ENCODE results near the gene WHRN.

- TF ChIP-seq EZH2 (IDR thresholded peaks at IDR 0.05; ENCODE audit: low read depth) = no peak
- TF ChIP-seq CTCF (conservative IDR thresholded peaks at IDR 0.05) = no peak
Observed at GRCh38 chr9:114553202-114553601, 47.9 kb upstream of the WHRN start.

All from PC-9 (cell line).